ENCODE measurements around the gene TIMM44.

- TF ChIP-seq EP300 (IDR thresholded peaks at IDR 0.05), result no peak
- TF ChIP-seq CTCF (IDR thresholded peaks at IDR 0.05), result no peak
- TF ChIP-seq POLR2A (IDR thresholded peaks at IDR 0.05), result no peak
Measured at GRCh38 chr19:7973883-7974282, 30.4 kb upstream of the TIMM44 start.

Measured in tibial nerve (tissue), 4 donors.